K562 (cell line): ENCODE data around the gene ZBTB24. TPM values are rescaled to one million over a fixed set of nuclear protein-coding genes. Genes with fewer than 3 reads are reported as not detected.
A peak's percentile ranks its signal among the peaks of the same experiment; 100 is the strongest.

Experiments
- ARID4B ChIP-seq: sonication (generic); formaldehyde crosslinking; IDR thresholded peaks from 2 replicates; pipeline ENCODE4 v1.8.0; 2022; ENCODE audit warnings: mild to moderate bottlenecking, missing genetic modification reagents
- DPF2 ChIP-seq: fragments of 450-650 bp; IDR thresholded peaks from 2 replicates; pipeline ENCODE4 v1.6.1; 2016
- E2F3 ChIP-seq: fragments of 250-450 bp; sonication (Bioruptor Pico); IDR thresholded peaks from 2 replicates; pipeline ENCODE4 v1.4.0; 2020; ENCODE audit warnings: mild to moderate bottlenecking
- ETV6 ChIP-seq, 3 experiments: fragments of 150-350 bp in 1 of 3; sonication (generic) in 1 of 3; formaldehyde crosslinking in 1 of 3; IDR thresholded peaks; 2 replicates each; pipeline versions ENCODE4 v1.6.1 to v1.8.0; 2014 to 2022; ENCODE audit warnings: borderline replicate concordance in 2 of 3, low read depth in 2 of 3, antibody characterized with exemption in 1 of 3, low read length in 1 of 3, mild to moderate bottlenecking in 1 of 3, missing genetic modification reagents in 1 of 3
- HCFC1 ChIP-seq: IDR thresholded peaks from 2 replicates; pipeline ENCODE4 v1.6.1; 2012; ENCODE audit warnings: low read depth, low read length, improper control_type of control experiment
- HMGN3 ChIP-seq: IDR thresholded peaks from 2 replicates; pipeline ENCODE4 v1.6.1; 2011; ENCODE audit warnings: borderline replicate concordance, low read depth, mild to moderate bottlenecking, mixed read lengths, low read length; ENCODE audit not compliant: insufficient read length; ENCODE audit errors: extremely low read depth
- MYNN ChIP-seq, 2 experiments: sonication (generic); formaldehyde crosslinking in 1 of 2; IDR thresholded peaks; 2 replicates each; pipeline versions ENCODE4 v1.5.0 to v1.6.1; 2016 to 2020; ENCODE audit warnings: antibody characterized with exemption in 1 of 2, missing genetic modification reagents in 1 of 2
- NR2F6 ChIP-seq: fragments of 450-650 bp; formaldehyde crosslinking; IDR thresholded peaks from 2 replicates; pipeline ENCODE4 v1.4.0; 2020; ENCODE audit warnings: mild to moderate bottlenecking
- PHF8 ChIP-seq: fragments of 200-600 bp; sonication (generic); IDR thresholded peaks from 2 replicates; pipeline ENCODE4 v1.6.1; 2012; ENCODE audit warnings: mixed run types, mild to moderate bottlenecking, inconsistent platforms, low read length, moderate library complexity, borderline replicate concordance
- RFX7 ChIP-seq: fragments of 250-450 bp; sonication (Bioruptor Pico); IDR thresholded peaks from 2 replicates; pipeline ENCODE4 v1.5.1; 2021; ENCODE audit warnings: mild to moderate bottlenecking
- SMAD3 ChIP-seq: fragments of 450-650 bp; formaldehyde crosslinking; conservative IDR thresholded peaks from 2 replicates; pipeline ENCODE4 v1.4.0; 2020; ENCODE audit warnings: mild to moderate bottlenecking
- SMC3 ChIP-seq: conservative IDR thresholded peaks from 2 replicates; pipeline ENCODE4 v1.6.1; 2011; ENCODE audit warnings: low read depth, low read length, improper control_type of control experiment; ENCODE audit not compliant: insufficient read depth
- TCF15 ChIP-seq: fragments of 250-450 bp; sonication (Bioruptor Pico); IDR thresholded peaks from 2 replicates; pipeline ENCODE4 v1.8.0; 2022; ENCODE audit warnings: moderate library complexity, mild to moderate bottlenecking, inconsistent platforms
- TCF7L2 ChIP-seq: fragments of 150-350 bp; IDR thresholded peaks from 2 replicates; pipeline ENCODE4 v1.6.1; 2016; ENCODE audit warnings: low read depth, mild to moderate bottlenecking, low read length, moderate library complexity
- U2AF2 ChIP-seq: fragments of 200-400 bp; formaldehyde crosslinking; optimal IDR thresholded peaks from 2 replicates; pipeline ENCODE3; 2017; ENCODE audit warnings: low read depth, mild to moderate bottlenecking, low read length
- ZFP91 ChIP-seq: sonication (generic); formaldehyde crosslinking; IDR thresholded peaks from 2 replicates; pipeline ENCODE4 v1.8.0; 2022; ENCODE audit warnings: mild to moderate bottlenecking, missing genetic modification reagents
- ZNF146 ChIP-seq: IDR thresholded peaks from one replicate; pipeline ENCODE4 v1.6.1; 2018; ENCODE audit warnings: missing compliant biosample characterization; ENCODE audit not compliant: unreplicated experiment
- ZNF316 ChIP-seq: fragments of 450-650 bp; IDR thresholded peaks from 2 replicates; pipeline ENCODE4 v1.6.1; 2016
- ZNF57 ChIP-seq: fragments of 450-650 bp; formaldehyde crosslinking; IDR thresholded peaks from 2 replicates; pipeline ENCODE4 v1.4.0; 2020; ENCODE audit warnings: mild to moderate bottlenecking, moderate library complexity
- ZNF583 ChIP-seq: fragments of 250-450 bp; sonication (Bioruptor Pico); IDR thresholded peaks from 2 replicates; pipeline ENCODE4 v1.4.0; 2020
- ZNF584 ChIP-seq: fragments of 200-800 bp; sonication (Bioruptor generic); IDR thresholded peaks from 2 replicates; pipeline ENCODE4 v1.6.1; 2016; ENCODE audit warnings: low read depth, mild to moderate bottlenecking, missing genetic modification characterization, missing compliant biosample characterization
- ZNF778 ChIP-seq: fragments of 450-650 bp; formaldehyde crosslinking; IDR thresholded peaks from 2 replicates; pipeline ENCODE4 v1.4.0; 2020; ENCODE audit warnings: mild to moderate bottlenecking, moderate library complexity
- polyA plus RNA-seq, 8 experiments: library from polyadenylated mRNA; depleted of rRNA in 4 of 8; stranded (reverse) in 5 of 8; unstranded in 3 of 8; fragments of >200 nt; fragmentation: Nextera tagmentation in 2 of 8; fragmentation: Illumina TruSeq in 1 of 8; extraction: Ambion mirVana in 2 of 8; extraction: Trizol in 1 of 8; gene quantifications; 2 replicates each; pipeline versions ENCODE4 v1.2.1 to v1.2.3, GENCODE V29; 2011 to 2014; ENCODE audit warnings: inconsistent platforms in 1 of 8, missing spikeins in 1 of 8
- total RNA-seq, 7 experiments: library from RNA; depleted of rRNA in 6 of 7; stranded (reverse); fragments of >200 nt in 6 of 7; fragmentation: Illumina TruSeq in 2 of 7; extraction: Trizol in 2 of 7; gene quantifications; 2 replicates each; pipeline versions ENCODE4 v1.2.1 to v1.2.3, GENCODE V29; 2011 to 2021; ENCODE audit warnings: low replicate concordance in 1 of 7

ZBTB24 gene
- total and polyA plus RNA-seq, 9 of the 15 experiments (the other 6 are each of a cell fraction or from before 2014, with no cell fraction given) = 2.0 to 16.7 (median 8.3) TPM

GRCh38 chr6:109440331-109441068, 42.5 kb downstream of the ZBTB24 start, which contains the start of the genes PPIL6 and SMPD2 (continued):
- TF ChIP-seq ZNF584 (CRISPR knock-in tag) = peak; percentile 58; the same call in 1 of the 2 replicates
- TF ChIP-seq RFX7 (CRISPR knock-in tag) = no peak
- TF ChIP-seq U2AF2 = no peak
- TF ChIP-seq ZNF583 = no peak
- TF ChIP-seq ARID4B = peak; percentile 79
- TF ChIP-seq PHF8 = peak; percentile 89
- no peak for TF ChIP-seq SMC3
- no peak for TF ChIP-seq HMGN3
- no peak for TF ChIP-seq ZNF146 (CRISPR knock-in tag)
- no peak; the same call in 1 of the 2 replicates for TF ChIP-seq DPF2
- TF ChIP-seq MYNN (IDR thresholded peaks at IDR 0.05) = no peak
- TF ChIP-seq MYNN (CRISPR knock-in tag; IDR thresholded peaks at IDR 0.05) = no peak; the same call in 1 of the 2 replicates
- TF ChIP-seq TCF7L2 = no peak
- peak; percentile 71 for TF ChIP-seq E2F3 (CRISPR knock-in tag)
- peak; percentile 26 for TF ChIP-seq HCFC1
- no peak for TF ChIP-seq ZNF57 (CRISPR knock-in tag)
- no peak for TF ChIP-seq ETV6 (IDR thresholded peaks at IDR 0.05; ENCODE audit: borderline replicate concordance in 1 of 2, low read depth in 2 of 2, low read length in 1 of 2)
- TF ChIP-seq ETV6 (CRISPR knock-in tag; IDR thresholded peaks at IDR 0.05; ENCODE audit: borderline replicate concordance) = peak; percentile 78
- TF ChIP-seq ZFP91 (CRISPR knock-in tag) = no peak
- no peak for TF ChIP-seq TCF15 (CRISPR knock-in tag)
- TF ChIP-seq SMAD3 = no peak
- TF ChIP-seq NR2F6 (CRISPR knock-in tag) = no peak
- TF ChIP-seq ZNF316 = no peak
- no peak for TF ChIP-seq ZNF778
